ENCODE results near the gene SCYGR4.

GRCh38 chr2:227607941-227608340 is 9.4 kb upstream of the SCYGR4 start:
- no peak for TF ChIP-seq ZNF639 (CRISPR knock-in tag; conservative IDR thresholded peaks at IDR 0.05 in 1 of 2, IDR thresholded peaks at IDR 0.05 in 1 of 2)
- TF ChIP-seq EGR1 (conservative IDR thresholded peaks at IDR 0.05) = no peak
- no peak for TF ChIP-seq CTCF (IDR thresholded peaks at IDR 0.05 in 2 of 3, conservative IDR thresholded peaks at IDR 0.05 in 1 of 3; ENCODE audit: insufficient read depth in 2 of 3, low read depth in 1 of 3, low read length in 3 of 3)
- TF ChIP-seq, protein P1, sequence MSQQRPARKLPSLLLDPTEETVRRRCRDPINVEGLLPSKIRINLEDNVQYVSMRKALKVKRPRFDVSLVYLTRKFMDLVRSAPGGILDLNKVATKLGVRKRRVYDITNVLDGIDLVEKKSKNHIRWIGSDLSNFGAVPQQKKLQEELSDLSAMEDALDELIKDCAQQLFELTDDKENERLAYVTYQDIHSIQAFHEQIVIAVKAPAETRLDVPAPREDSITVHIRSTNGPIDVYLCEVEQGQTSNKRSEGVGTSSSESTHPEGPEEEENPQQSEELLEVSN (IDR thresholded peaks at IDR 0.05; ENCODE audit: borderline replicate concordance in 1 of 2, extremely low read depth in 1 of 2, insufficient read depth in 1 of 2, insufficient read length in 1 of 2, low read depth in 1 of 2, low read length in 1 of 2, poor library complexity in 1 of 2, severe bottlenecking in 1 of 2) = no peak
- no peak for TF ChIP-seq ZMIZ1 (IDR thresholded peaks at IDR 0.05; ENCODE audit: low read depth in 2 of 2, low read length in 2 of 2)
- TF ChIP-seq RBFOX2 (IDR thresholded peaks at IDR 0.05; ENCODE audit: low read depth, low read length) = no peak
- TF ChIP-seq, protein P2, sequence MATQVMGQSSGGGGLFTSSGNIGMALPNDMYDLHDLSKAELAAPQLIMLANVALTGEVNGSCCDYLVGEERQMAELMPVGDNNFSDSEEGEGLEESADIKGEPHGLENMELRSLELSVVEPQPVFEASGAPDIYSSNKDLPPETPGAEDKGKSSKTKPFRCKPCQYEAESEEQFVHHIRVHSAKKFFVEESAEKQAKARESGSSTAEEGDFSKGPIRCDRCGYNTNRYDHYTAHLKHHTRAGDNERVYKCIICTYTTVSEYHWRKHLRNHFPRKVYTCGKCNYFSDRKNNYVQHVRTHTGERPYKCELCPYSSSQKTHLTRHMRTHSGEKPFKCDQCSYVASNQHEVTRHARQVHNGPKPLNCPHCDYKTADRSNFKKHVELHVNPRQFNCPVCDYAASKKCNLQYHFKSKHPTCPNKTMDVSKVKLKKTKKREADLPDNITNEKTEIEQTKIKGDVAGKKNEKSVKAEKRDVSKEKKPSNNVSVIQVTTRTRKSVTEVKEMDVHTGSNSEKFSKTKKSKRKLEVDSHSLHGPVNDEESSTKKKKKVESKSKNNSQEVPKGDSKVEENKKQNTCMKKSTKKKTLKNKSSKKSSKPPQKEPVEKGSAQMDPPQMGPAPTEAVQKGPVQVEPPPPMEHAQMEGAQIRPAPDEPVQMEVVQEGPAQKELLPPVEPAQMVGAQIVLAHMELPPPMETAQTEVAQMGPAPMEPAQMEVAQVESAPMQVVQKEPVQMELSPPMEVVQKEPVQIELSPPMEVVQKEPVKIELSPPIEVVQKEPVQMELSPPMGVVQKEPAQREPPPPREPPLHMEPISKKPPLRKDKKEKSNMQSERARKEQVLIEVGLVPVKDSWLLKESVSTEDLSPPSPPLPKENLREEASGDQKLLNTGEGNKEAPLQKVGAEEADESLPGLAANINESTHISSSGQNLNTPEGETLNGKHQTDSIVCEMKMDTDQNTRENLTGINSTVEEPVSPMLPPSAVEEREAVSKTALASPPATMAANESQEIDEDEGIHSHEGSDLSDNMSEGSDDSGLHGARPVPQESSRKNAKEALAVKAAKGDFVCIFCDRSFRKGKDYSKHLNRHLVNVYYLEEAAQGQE (IDR thresholded peaks at IDR 0.05; ENCODE audit: borderline replicate concordance) = no peak
- TF ChIP-seq, protein P2 (CRISPR knock-in tag; IDR thresholded peaks at IDR 0.05; ENCODE audit: low read depth) = no peak
- no peak for TF ChIP-seq FOXJ2 (tag; IDR thresholded peaks at IDR 0.05)
- no peak for TF ChIP-seq EZH2 (IDR thresholded peaks at IDR 0.05; ENCODE audit: borderline replicate concordance, low read depth, low read length)
- TF ChIP-seq, protein P3, sequence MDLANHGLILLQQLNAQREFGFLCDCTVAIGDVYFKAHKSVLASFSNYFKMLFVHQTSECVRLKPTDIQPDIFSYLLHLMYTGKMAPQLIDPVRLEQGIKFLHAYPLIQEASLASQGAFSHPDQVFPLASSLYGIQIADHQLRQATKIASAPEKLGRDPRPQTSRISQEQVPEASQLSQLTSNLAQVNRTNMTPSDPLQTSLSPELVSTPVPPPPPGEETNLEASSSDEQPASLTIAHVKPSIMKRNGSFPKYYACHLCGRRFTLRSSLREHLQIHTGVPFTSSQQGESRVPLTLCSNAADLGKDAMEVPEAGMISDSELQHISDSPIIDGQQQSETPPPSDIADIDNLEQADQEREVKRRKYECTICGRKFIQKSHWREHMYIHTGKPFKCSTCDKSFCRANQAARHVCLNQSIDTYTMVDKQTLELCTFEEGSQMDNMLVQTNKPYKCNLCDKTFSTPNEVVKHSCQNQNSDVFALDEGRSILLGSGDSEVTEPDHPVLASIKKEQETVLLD (IDR thresholded peaks at IDR 0.05) = no peak
- TF ChIP-seq ZNF174 (CRISPR knock-in tag; IDR thresholded peaks at IDR 0.05) = no peak
- TF ChIP-seq USF2 (CRISPR knock-in tag; IDR thresholded peaks at IDR 0.05) = no peak

Data from K562 (cell line).